Measurements from ENCODE around the gene FGD5.

Gene FGD5

GRCh38 chr3:14848906-14849305 lies 30.1 kb downstream of the FGD5 start:
- H3K27ac ChIP-seq (ENCODE audit: low read depth, low read length) = no peak overlapping the region
- peaks cover 28% of the 10 kb centered on the region for H3K27me3 ChIP-seq (ENCODE audit: control insufficient read depth, low read length)
- H3K4me3 ChIP-seq (ENCODE audit: low read length) = no peak overlapping the region
- no peaks in the 10 kb centered on the region for H3K79me2 ChIP-seq (ENCODE audit: control insufficient read depth, low read length)
- H3K9me3 ChIP-seq (ENCODE audit: control insufficient read depth, insufficient read depth, low read length) = no peaks in the 10 kb centered on the region
- no peak for TF ChIP-seq EZH2phosphoT487 (IDR thresholded peaks at IDR 0.05; ENCODE audit: borderline replicate concordance, low read length)
- H3F3A ChIP-seq (ENCODE audit: control insufficient read depth, insufficient read depth) = no peaks in the 10 kb centered on the region
- no peak overlapping the region for H3K4me2 ChIP-seq (ENCODE audit: low read length)
- no peaks in the 10 kb centered on the region for H3K36me3 ChIP-seq (ENCODE audit: control insufficient read depth, low read length)
- H3K9me2 ChIP-seq (replicated peaks; ENCODE audit: control insufficient read depth, low read length) = no peaks in the 10 kb centered on the region
- H4K20me1 ChIP-seq (ENCODE audit: control insufficient read depth, insufficient read depth, low read depth, low read length) = no peaks in the 10 kb centered on the region
- peaks cover 15% of the 10 kb centered on the region for H3K4me1 ChIP-seq (ENCODE audit: control insufficient read depth, low read length)

GRCh38 chr3:14849638-14850230 lies 31.0 kb downstream of the FGD5 start:
- Histone ChIP-seq H3K4me2 (ENCODE audit: low read length) (no peak overlapping the region), H3K27me3 (ENCODE audit: control insufficient read depth, low read length) (peaks cover 27% of the 10 kb centered on the region), H3K36me3 (ENCODE audit: control insufficient read depth, low read length) (no peaks in the 10 kb centered on the region), H3K9me3 (ENCODE audit: control insufficient read depth, insufficient read depth, low read length) (no peaks in the 10 kb centered on the region), H3K9me2 (replicated peaks; ENCODE audit: control insufficient read depth, low read length) (no peaks in the 10 kb centered on the region), H3K4me1 (ENCODE audit: control insufficient read depth, low read length) (peaks cover 15% of the 10 kb centered on the region), H3K79me2 (ENCODE audit: control insufficient read depth, low read length) (no peaks in the 10 kb centered on the region), H3F3A (ENCODE audit: control insufficient read depth, insufficient read depth) (no peaks in the 10 kb centered on the region), H3K27ac (ENCODE audit: low read depth, low read length) (no peak overlapping the region), H4K20me1 (ENCODE audit: control insufficient read depth, insufficient read depth, low read depth, low read length) (no peaks in the 10 kb centered on the region), H3K4me3 (ENCODE audit: low read length) (no peak overlapping the region)
- TF ChIP-seq CTCF (IDR thresholded peaks at IDR 0.05; ENCODE audit: low read depth, low read length, poor library complexity, severe bottlenecking) (no peak), EZH2phosphoT487 (IDR thresholded peaks at IDR 0.05; ENCODE audit: borderline replicate concordance, low read length) (no peak)

- Histone ChIP-seq H3K4me3 (ENCODE audit: low read length) (no peak overlapping the region), H3K27me3 (ENCODE audit: control insufficient read depth, low read length) (peaks cover 9% of the 10 kb centered on the region), H3K4me1 (ENCODE audit: control insufficient read depth, low read length) (peaks cover 15% of the 10 kb centered on the region), H3K79me2 (ENCODE audit: control insufficient read depth, low read length) (no peaks in the 10 kb centered on the region), H3K27ac (ENCODE audit: low read depth, low read length) (no peak overlapping the region), H4K20me1 (ENCODE audit: control insufficient read depth, insufficient read depth, low read depth, low read length) (no peaks in the 10 kb centered on the region), H3K9me2 (replicated peaks; ENCODE audit: control insufficient read depth, low read length) (no peaks in the 10 kb centered on the region), H3K36me3 (ENCODE audit: control insufficient read depth, low read length) (no peaks in the 10 kb centered on the region), H3K9me3 (ENCODE audit: control insufficient read depth, insufficient read depth, low read length) (no peaks in the 10 kb centered on the region), H3F3A (ENCODE audit: control insufficient read depth, insufficient read depth) (no peaks in the 10 kb centered on the region), H3K4me2 (ENCODE audit: low read length) (no peak overlapping the region)
- TF ChIP-seq EZH2phosphoT487 (IDR thresholded peaks at IDR 0.05; ENCODE audit: borderline replicate concordance, low read length) (no peak), CTCF (IDR thresholded peaks at IDR 0.05; ENCODE audit: low read depth, low read length, poor library complexity, severe bottlenecking) (no peak)
Measured at GRCh38 chr3:14852058-14852594, 33.4 kb downstream of the FGD5 start.

- Histone ChIP-seq H3K4me3 (ENCODE audit: low read length) (no peak overlapping the region), H3K4me1 (ENCODE audit: control insufficient read depth, low read length) (peaks cover 12% of the 10 kb centered on the region), H3F3A (ENCODE audit: control insufficient read depth, insufficient read depth) (no peaks in the 10 kb centered on the region), H3K9me3 (ENCODE audit: control insufficient read depth, insufficient read depth, low read length) (no peaks in the 10 kb centered on the region), H3K27ac (ENCODE audit: low read depth, low read length) (no peak overlapping the region), H4K20me1 (ENCODE audit: control insufficient read depth, insufficient read depth, low read depth, low read length) (no peaks in the 10 kb centered on the region), H3K27me3 (ENCODE audit: control insufficient read depth, low read length) (peaks cover 4% of the 10 kb centered on the region), H3K9me2 (replicated peaks; ENCODE audit: control insufficient read depth, low read length) (no peaks in the 10 kb centered on the region), H3K4me2 (ENCODE audit: low read length) (no peak overlapping the region), H3K36me3 (ENCODE audit: control insufficient read depth, low read length) (no peaks in the 10 kb centered on the region), H3K79me2 (ENCODE audit: control insufficient read depth, low read length) (no peaks in the 10 kb centered on the region)
- TF ChIP-seq CTCF (IDR thresholded peaks at IDR 0.05; ENCODE audit: low read depth, low read length, poor library complexity, severe bottlenecking) (no peak), EZH2phosphoT487 (IDR thresholded peaks at IDR 0.05; ENCODE audit: borderline replicate concordance, low read length) (no peak)
Measured at GRCh38 chr3:14852717-14853116, 34.0 kb downstream of the FGD5 start.
